B cell (primary cell): ENCODE measurements around the gene CNOT6. TPM values are rescaled to one million over a fixed set of nuclear protein-coding genes. Genes with fewer than 3 reads are reported as not detected.

Experiments
- ATAC-seq: fragments of 200-7000 bp; cut with Tn5 transposase; one replicate; pipeline ENCODE4 v1.10.0; 2021; ENCODE audit warnings: low read depth, mild to moderate bottlenecking, moderate number of reproducible peaks, moderate library complexity
- CTCF ChIA-PET: fragments of 350-600 bp; sonication (Branson Sonifier 250); formaldehyde crosslinking; loops from one replicate; lab custom pipeline; 2021; ENCODE audit warnings: antibody characterized with exemption, inconsistent platforms; lab: Charles Lee
- POLR2A ChIA-PET: fragments of 350-600 bp; sonication (Branson Sonifier 250); formaldehyde crosslinking; loops from one replicate; lab custom pipeline; 2021; ENCODE audit warnings: antibody characterized with exemption; lab: Charles Lee
- DNase-seq: peaks from one replicate; pipeline ENCODE4 v3.0.0; 2013
- H2AFZ ChIP-seq: 2 replicates; pipeline ENCODE4 v1.6.1; 2012; ENCODE audit warnings: mild to moderate bottlenecking, low read depth, low read length; ENCODE audit not compliant: insufficient read depth, poor library complexity, severe bottlenecking
- H3K27ac ChIP-seq, 2 donors: 1 replicate in 1 of 2; 2 replicates in 1 of 2; pipeline ENCODE4 v1.5.1; 2012 to 2013; ENCODE audit warnings: low read length in 2 of 2, mild to moderate bottlenecking in 2 of 2, moderate library complexity in 1 of 2
- H3K27me3 ChIP-seq, 4 experiments: fragments of 200-600 bp in 1 of 4; sonication (generic) in 1 of 4; replicated peaks in 1 of 4; 1 replicate in 2 of 4; 2 replicates in 2 of 4; pipeline versions ENCODE4 v1.6.1 to v1.7.0; 2013 to 2016; ENCODE audit warnings: low read length in 3 of 4, mild to moderate bottlenecking in 2 of 4, mixed read lengths in 1 of 4, moderate library complexity in 1 of 4; ENCODE audit not compliant: insufficient read depth in 4 of 4, control insufficient read depth in 3 of 4; ENCODE audit errors: control extremely low read depth in 1 of 4
- H3K36me3 ChIP-seq, 2 experiments: replicated peaks in 1 of 2; 1 replicate in 1 of 2; 2 replicates in 1 of 2; pipeline versions ENCODE4 v1.6.1 to v1.7.1; 2013; ENCODE audit warnings: low read length in 1 of 2; ENCODE audit not compliant: insufficient read depth in 2 of 2, control insufficient read depth in 1 of 2; ENCODE audit errors: control extremely low read depth in 1 of 2, extremely low read depth in 1 of 2
- H3K4me1 ChIP-seq, 2 donors: fragments of 200-600 bp in 1 of 2; sonication (generic) in 1 of 2; 1 replicate in 1 of 2; 2 replicates in 1 of 2; pipeline versions ENCODE4 v1.5.1 to v1.6.1; 2013 to 2017; ENCODE audit warnings: low read length in 2 of 2; ENCODE audit not compliant: control insufficient read depth in 2 of 2, insufficient read depth in 2 of 2
- H3K4me2 ChIP-seq: replicated peaks from 2 replicates; pipeline ENCODE3; 2012; ENCODE audit warnings: mild to moderate bottlenecking, low read depth, low read length; ENCODE audit not compliant: poor library complexity, severe bottlenecking
- H3K4me3 ChIP-seq, 5 experiments: fragments of 200-600 bp in 1 of 5; sonication (generic) in 1 of 5; 1 replicate in 3 of 5; 2 replicates in 2 of 5; pipeline versions ENCODE4 v1.5.1 to v1.7.0; 2011 to 2016; ENCODE audit warnings: low read length in 4 of 5, mild to moderate bottlenecking in 4 of 5, low read depth in 2 of 5, control low read depth in 1 of 5, moderate library complexity in 1 of 5; ENCODE audit not compliant: insufficient read depth in 1 of 5; ENCODE audit errors: control extremely low read depth in 1 of 5, extremely low read depth in 1 of 5
- H3K79me2 ChIP-seq: fragments of 200-600 bp; sonication (generic); one replicate; pipeline ENCODE4 v1.6.0; 2016; ENCODE audit warnings: low read length; ENCODE audit not compliant: control insufficient read depth, insufficient read depth
- H3K9ac ChIP-seq: fragments of 200-600 bp; sonication (generic); 2 replicates; pipeline ENCODE4 v1.6.1; 2017; ENCODE audit warnings: mild to moderate bottlenecking, low read length, moderate library complexity
- H3K9me3 ChIP-seq, 3 donors: one replicate each; pipeline versions ENCODE4 v1.6.1 to v1.7.1; 2013; ENCODE audit warnings: low read length in 2 of 3; ENCODE audit not compliant: control insufficient read depth in 2 of 3, insufficient read depth in 1 of 3; ENCODE audit errors: control extremely low read depth in 1 of 3
- H4K20me1 ChIP-seq: 2 replicates; pipeline ENCODE4 v1.6.0; 2012; ENCODE audit warnings: mild to moderate bottlenecking, low read length; ENCODE audit not compliant: insufficient read depth, control insufficient read depth, poor library complexity, severe bottlenecking
- H3K27ac Mint-ChIP-seq: one replicate; pipeline ENCODE4 v1.8.0; 2021; ENCODE audit warnings: mixed read lengths
- H3K27me3 Mint-ChIP-seq: one replicate; pipeline ENCODE4 v1.8.0; 2021; ENCODE audit warnings: mixed read lengths
- H3K4me1 Mint-ChIP-seq: one replicate; pipeline ENCODE4 v1.8.0; 2021; ENCODE audit warnings: mixed read lengths
- H3K4me3 Mint-ChIP-seq: one replicate; pipeline ENCODE4 v1.8.0; 2021; ENCODE audit warnings: mixed read lengths
- H3K9me3 Mint-ChIP-seq: one replicate; pipeline ENCODE4 v1.8.0; 2022; ENCODE audit warnings: mixed read lengths; ENCODE audit not compliant: insufficient read depth
- CTCF ChIP-seq: fragments of 200-600 bp; IDR thresholded peaks from one replicate; pipeline ENCODE4 v1.8.0; 2022; ENCODE audit warnings: antibody characterized with exemption, mild to moderate bottlenecking
- EZH2 ChIP-seq: IDR thresholded peaks from 2 replicates; pipeline ENCODE4 v1.6.1; 2012; ENCODE audit warnings: borderline replicate concordance, low read depth, mild to moderate bottlenecking, moderate library complexity, low read length; ENCODE audit not compliant: insufficient read depth, poor library complexity, severe bottlenecking
- WGBS: methylation state at CpG from one replicate; pipeline ENCODE4 v1.1.5; 2013; ENCODE audit warnings: missing lambda C conversion rate; ENCODE audit not compliant: insufficient coverage; 5-methylcytosine and 5-hydroxymethylcytosine counted together
- intact Hi-C: fragments of 100-400 bp; cut with micrococcal nuclease; formaldehyde crosslinking; loops from one replicate; pipeline ENCODE4 v1.10.0; 2022
- polyA plus RNA-seq: library from polyadenylated mRNA; depleted of rRNA; stranded (reverse); fragments of >200 nt; gene quantifications from 2 replicates; pipeline ENCODE4 v1.2.3, GENCODE V29; 2012
- total RNA-seq, 2 donors: library from RNA; stranded (reverse); fragments of 120-200 nt in 1 of 2; gene quantifications; 1 replicate in 1 of 2; 2 replicates in 1 of 2; pipeline versions ENCODE4 v1.2.3 to v1.2.4, GENCODE V29; 2013 to 2022

Gene CNOT6
- total and polyA plus RNA-seq, 2 donors (not counting 1 experiment from before 2014, with no cell fraction given): 4.3 to 31.1 TPM

DNA sequence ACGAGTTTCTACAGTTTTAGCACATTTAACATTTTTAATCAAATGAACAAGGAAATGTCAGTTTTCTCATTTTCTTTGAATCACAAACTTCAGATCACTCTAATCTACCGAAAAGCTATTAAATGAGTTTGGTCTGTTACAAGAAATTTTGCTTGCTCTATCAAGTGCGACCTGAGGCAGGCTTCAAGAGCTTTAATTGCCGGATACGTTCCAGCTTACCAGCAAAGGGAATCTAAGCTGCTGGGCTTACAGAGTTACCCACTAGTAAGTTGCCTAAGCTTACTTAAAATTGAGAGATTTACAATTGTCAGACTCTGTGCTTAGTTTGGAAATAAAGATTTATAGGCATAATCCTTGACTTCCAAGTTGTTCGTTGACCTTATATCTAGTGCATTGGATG, 86.5 kb downstream of the CNOT6 start:
- H3K4me2 ChIP-seq: no peak overlapping the region
- H3K27ac ChIP-seq: no peak overlapping the region
- H3K4me3 Mint-ChIP-seq: no peak overlapping the region
- peaks cover 14 to 16% of the 10 kb centered on the region in 2 experiments for H3K36me3 ChIP-seq
- DNase-seq: no peak
- no peaks in the 10 kb centered on the region for H3K4me1 Mint-ChIP-seq
- intact Hi-C loops: no loop called here
- H3K27me3 Mint-ChIP-seq: no peaks in the 10 kb centered on the region
- no peak for TF ChIP-seq EZH2
- TF ChIP-seq CTCF: no peak
- no peak overlapping the region for H2AFZ ChIP-seq
- H3K9me3 Mint-ChIP-seq: no peaks in the 10 kb centered on the region
- H3K9ac ChIP-seq: no peak overlapping the region
- no peak for ATAC-seq
- ChIA-PET CTCF (interaction anchor here (1.6 kb wide), 1 partner anchor 26 kb away, joined by 4 read pairs; no protein-coding TSS in a partner anchor), POLR2A (no interaction called here)
- H3K27me3 ChIP-seq: no peaks in the 10 kb centered on the region
- no peak overlapping the region for H3K4me3 ChIP-seq
- H3K27ac Mint-ChIP-seq: no peak overlapping the region
- 100% methylated on average over 2 of the region's 6 CpGs for WGBS
- H3K79me2 ChIP-seq: no peaks in the 10 kb centered on the region
- peaks cover 0 to 13% (median 0%) of the 10 kb centered on the region in 3 donors for H3K9me3 ChIP-seq
- no peaks in the 10 kb centered on the region for H3K4me1 ChIP-seq
- H4K20me1 ChIP-seq: no peaks in the 10 kb centered on the region

DNA sequence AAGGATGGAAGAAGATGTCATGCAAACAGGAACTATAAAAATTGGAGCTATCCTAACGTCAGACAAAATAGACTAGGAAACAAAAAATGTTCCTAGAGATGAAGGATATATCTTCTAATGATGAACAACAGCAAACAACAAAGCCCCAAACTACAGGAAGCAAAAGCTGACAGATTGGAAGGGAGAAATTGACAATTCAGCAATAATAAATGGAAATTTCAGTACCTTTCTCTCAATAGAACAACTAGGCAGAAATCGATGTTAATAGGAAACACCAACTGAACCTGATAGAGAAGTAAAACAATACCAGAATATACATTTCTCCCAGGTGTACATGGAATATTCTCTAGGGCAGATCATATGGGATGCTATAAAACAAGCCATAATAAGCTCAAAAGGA, 89.6 kb downstream of the CNOT6 start:
- Mint-ChIP-seq H3K4me1 (no peaks in the 10 kb centered on the region), H3K27me3 (peaks cover 1% of the 10 kb centered on the region), H3K4me3 (no peak overlapping the region), H3K9me3 (no peaks in the 10 kb centered on the region), H3K27ac (no peak overlapping the region)
- CTCF ChIA-PET: no interaction called here
- no peaks in the 10 kb centered on the region for H3K4me1 ChIP-seq
- intact Hi-C loops: no loop called here
- H2AFZ ChIP-seq: no peak overlapping the region
- peaks cover 0 to 12% (median 0%) of the 10 kb centered on the region in 3 donors for H3K9me3 ChIP-seq
- no peaks in the 10 kb centered on the region for H3K79me2 ChIP-seq
- POLR2A ChIA-PET: no interaction called here
- no peaks in the 10 kb centered on the region for H3K36me3 ChIP-seq
- no peak for ATAC-seq
- no peak overlapping the region for H3K27ac ChIP-seq
- no peaks in the 10 kb centered on the region for H4K20me1 ChIP-seq
- no peak overlapping the region for H3K4me3 ChIP-seq
- H3K9ac ChIP-seq: no peak overlapping the region
- no peak for TF ChIP-seq CTCF
- no peak for TF ChIP-seq EZH2
- H3K27me3 ChIP-seq: no peaks in the 10 kb centered on the region
- H3K4me2 ChIP-seq: no peak overlapping the region
- DNase-seq: no peak
- no CpG with 5 or more reads among the region's 2 CpGs for WGBS
